ENCODE results near the gene ELMOD1. TPM values are rescaled to one million over a fixed set of nuclear protein-coding genes. Genes with fewer than 3 reads are reported as not detected.

The ELMOD1 gene
- total RNA-seq, 1 experiment from 2014 or later: 19.5 TPM

- no peak overlapping the region for H3K27ac ChIP-seq
- H3K4me1 ChIP-seq: no peaks in the 10 kb centered on the region
- DNase-seq: no peak
- no peaks in the 10 kb centered on the region for H3K9me3 ChIP-seq (replicated peaks)
- H3K36me3 ChIP-seq: peaks cover 10% of the 10 kb centered on the region; the same call in 1 of the 2 replicates
- no peak overlapping the region for H3K4me3 ChIP-seq
- no peaks in the 10 kb centered on the region for H3K27me3 ChIP-seq
Measured at GRCh38 chr11:107648242-107648641, 57.3 kb downstream of the ELMOD1 start.

- DNase-seq: no peak
- Histone ChIP-seq H3K4me1 (no peaks in the 10 kb centered on the region), H3K27ac (no peak overlapping the region), H3K36me3 (peaks cover 10% of the 10 kb centered on the region; the same call in 1 of the 2 replicates), H3K27me3 (no peaks in the 10 kb centered on the region), H3K4me3 (no peak overlapping the region), H3K9me3 (replicated peaks) (no peaks in the 10 kb centered on the region)
Measured at GRCh38 chr11:107651672-107652071, 60.7 kb downstream of the ELMOD1 start.

- no peak overlapping the region for H3K4me3 ChIP-seq
- no peaks in the 10 kb centered on the region for H3K27me3 ChIP-seq
- no peaks in the 10 kb centered on the region for H3K4me1 ChIP-seq
- no peaks in the 10 kb centered on the region for H3K9me3 ChIP-seq (replicated peaks)
- H3K27ac ChIP-seq: no peak overlapping the region
- no peak for DNase-seq
- H3K36me3 ChIP-seq: peaks cover 4% of the 10 kb centered on the region; the same call in 1 of the 2 replicates
Measured at GRCh38 chr11:107653076-107653475, 62.1 kb downstream of the ELMOD1 start.

GRCh38 chr11:107655602-107656001 lies 64.7 kb downstream of the ELMOD1 start:
- Histone ChIP-seq H3K4me1 (0 out of 2 replicates have a peak, but pooled peaks cover under 1% of the 10 kb centered on the region), H3K9me3 (replicated peaks) (no peaks in the 10 kb centered on the region)
- no peak for DNase-seq

GRCh38 chr11:107659310-107659709 lies 68.4 kb downstream of the ELMOD1 start:
- H3K9me3 ChIP-seq (replicated peaks): no peaks in the 10 kb centered on the region
- no peaks in the 10 kb centered on the region for H3K36me3 ChIP-seq
- H3K27me3 ChIP-seq: no peaks in the 10 kb centered on the region
- H3K4me1 ChIP-seq: peaks cover 22% of the 10 kb centered on the region
- H3K4me3 ChIP-seq: no peak overlapping the region
- no peak overlapping the region for H3K27ac ChIP-seq
- DNase-seq: no peak

More at GRCh38 chr11:107655602-107656001, 64.7 kb downstream of the ELMOD1 start:
- Histone ChIP-seq H3K4me3 (no peak overlapping the region), H3K27ac (no peak overlapping the region), H3K36me3 (no peaks in the 10 kb centered on the region), H3K27me3 (no peaks in the 10 kb centered on the region)

GRCh38 chr11:107660066-107660465 lies 69.1 kb downstream of the ELMOD1 start:
- Histone ChIP-seq H3K4me3 (no peak overlapping the region), H3K27me3 (no peaks in the 10 kb centered on the region), H3K36me3 (no peaks in the 10 kb centered on the region), H3K27ac (no peak overlapping the region), H3K9me3 (replicated peaks) (no peaks in the 10 kb centered on the region), H3K4me1 (peaks cover 28% of the 10 kb centered on the region)
- no peak for DNase-seq

- Histone ChIP-seq H3K27me3 (no peaks in the 10 kb centered on the region), H3K4me3 (no peak overlapping the region), H3K9me3 (replicated peaks) (no peaks in the 10 kb centered on the region), H3K27ac (peak overlapping the region; percentile 44), H3K4me1 (peaks cover 32% of the 10 kb centered on the region), H3K36me3 (no peaks in the 10 kb centered on the region)
- no peak for DNase-seq
Measured at GRCh38 chr11:107661656-107662055, 70.7 kb downstream of the ELMOD1 start.

GRCh38 chr11:107665018-107665417 lies 74.1 kb downstream of the ELMOD1 start:
- Histone ChIP-seq H3K4me3 (peak overlapping the region; percentile 24), H3K9me3 (replicated peaks) (no peaks in the 10 kb centered on the region), H3K4me1 (peaks cover 32% of the 10 kb centered on the region), H3K36me3 (no peaks in the 10 kb centered on the region), H3K27me3 (no peaks in the 10 kb centered on the region), H3K27ac (peak overlapping the region; percentile 84)
- DNase-seq: peak; percentile 92 to 96

- Histone ChIP-seq H3K9me3 (replicated peaks) (no peaks in the 10 kb centered on the region), H3K36me3 (no peaks in the 10 kb centered on the region), H3K4me1 (peaks cover 18% of the 10 kb centered on the region), H3K4me3 (no peak overlapping the region), H3K27me3 (no peaks in the 10 kb centered on the region), H3K27ac (no peak overlapping the region)
- no peak for DNase-seq
Measured at GRCh38 chr11:107666911-107667613, 76.1 kb downstream of the ELMOD1 start.

- Histone ChIP-seq H3K4me3 (no peak overlapping the region), H3K27ac (no peak overlapping the region), H3K4me1 (peaks cover 10% of the 10 kb centered on the region), H3K36me3 (no peaks in the 10 kb centered on the region), H3K27me3 (no peaks in the 10 kb centered on the region), H3K9me3 (replicated peaks) (no peaks in the 10 kb centered on the region)
- no peak for DNase-seq
Measured at GRCh38 chr11:107669191-107669740, 78.3 kb downstream of the ELMOD1 start.

- Histone ChIP-seq H3K36me3 (no peaks in the 10 kb centered on the region), H3K27ac (no peak overlapping the region), H3K4me1 (peaks cover 4% of the 10 kb centered on the region; the same call in 1 of the 2 replicates), H3K4me3 (no peak overlapping the region), H3K9me3 (replicated peaks) (no peaks in the 10 kb centered on the region), H3K27me3 (no peaks in the 10 kb centered on the region)
- DNase-seq: peak; percentile 31 to 63
Measured at GRCh38 chr11:107669893-107670601, 79.1 kb downstream of the ELMOD1 start.

GRCh38 chr11:107675902-107676301 lies 85.0 kb downstream of the ELMOD1 start:
- DNase-seq: no peak
- H3K9me3 ChIP-seq (replicated peaks): no peaks in the 10 kb centered on the region
- no peaks in the 10 kb centered on the region for H3K4me1 ChIP-seq
- H3K27ac ChIP-seq: no peak overlapping the region
- no peak overlapping the region for H3K4me3 ChIP-seq
- H3K36me3 ChIP-seq: no peaks in the 10 kb centered on the region
- H3K27me3 ChIP-seq: no peaks in the 10 kb centered on the region

- H3K4me3 ChIP-seq: no peak overlapping the region
- no peak overlapping the region for H3K27ac ChIP-seq
- H3K27me3 ChIP-seq: no peaks in the 10 kb centered on the region
- no peaks in the 10 kb centered on the region for H3K9me3 ChIP-seq (replicated peaks)
- no peak for DNase-seq
- no peaks in the 10 kb centered on the region for H3K36me3 ChIP-seq
- no peaks in the 10 kb centered on the region for H3K4me1 ChIP-seq
Measured at GRCh38 chr11:107676336-107677057, 85.5 kb downstream of the ELMOD1 start.

GRCh38 chr11:107677924-107678631 lies 87.1 kb downstream of the ELMOD1 start:
- no peak for DNase-seq
- Histone ChIP-seq H3K9me3 (replicated peaks) (no peaks in the 10 kb centered on the region), H3K27me3 (no peaks in the 10 kb centered on the region), H3K36me3 (no peaks in the 10 kb centered on the region), H3K4me1 (no peaks in the 10 kb centered on the region), H3K27ac (no peak overlapping the region), H3K4me3 (no peak overlapping the region)
